Stimulated activated CD4-positive, alpha-beta T cell treated with anti-CD3 and anti-CD28 coated beads, Interleukin-15, amount 100 ng/mL, for 24 hours (primary cell): ENCODE results near the gene PARD3B.

Experiments
- DNase-seq: peaks from one replicate; pipeline ENCODE4 v3.0.0-alpha.2; 2020

Gene PARD3B

DNA sequence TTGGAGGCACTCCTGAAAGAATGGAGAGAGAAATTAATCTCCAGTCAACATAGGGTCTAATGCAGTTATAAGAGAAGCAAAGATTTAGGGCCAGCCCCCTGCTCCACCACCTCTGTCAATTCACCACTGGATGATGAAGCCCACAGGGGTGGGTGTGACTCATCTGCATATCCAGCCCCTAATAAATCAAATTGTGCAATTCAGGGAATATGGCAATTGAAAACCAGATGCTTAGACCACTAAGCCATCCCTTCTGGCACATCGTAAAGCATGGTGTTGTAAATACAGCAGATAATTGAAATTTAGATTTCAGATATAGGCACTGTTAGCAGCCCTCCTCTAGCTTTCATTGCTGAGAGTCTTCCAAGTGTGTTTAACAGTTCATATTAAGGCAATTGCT is 541.4 kb downstream of the PARD3B start:
- no peak for DNase-seq

GRCh38 chr2:205087862-205088261 is 542.6 kb downstream of the PARD3B start:
- DNase-seq, result no peak

DNA sequence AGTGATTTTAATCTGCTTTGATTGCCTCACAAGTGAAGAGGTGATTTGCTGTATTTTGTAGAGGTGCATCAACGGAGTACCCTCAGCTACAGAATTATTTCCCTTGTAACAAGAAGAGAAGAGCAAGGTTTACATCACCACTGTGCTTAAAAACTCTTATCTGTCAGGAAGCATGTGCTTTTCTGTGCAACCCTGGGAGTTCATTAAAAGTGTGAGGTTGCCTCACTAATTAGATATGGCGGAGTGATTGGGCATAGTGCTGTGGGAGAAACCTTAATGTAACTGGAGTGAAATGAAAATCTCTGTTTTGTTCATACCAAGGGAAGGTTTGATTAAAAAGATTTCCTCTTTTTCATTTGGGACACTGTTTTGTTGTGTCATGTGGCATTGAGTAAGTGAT is 544.7 kb downstream of the PARD3B start:
- no peak for DNase-seq

- no peak for DNase-seq
These were observed 546.1 kb downstream of the PARD3B start for GRCh38 chr2:205091411-205091810.

DNA sequence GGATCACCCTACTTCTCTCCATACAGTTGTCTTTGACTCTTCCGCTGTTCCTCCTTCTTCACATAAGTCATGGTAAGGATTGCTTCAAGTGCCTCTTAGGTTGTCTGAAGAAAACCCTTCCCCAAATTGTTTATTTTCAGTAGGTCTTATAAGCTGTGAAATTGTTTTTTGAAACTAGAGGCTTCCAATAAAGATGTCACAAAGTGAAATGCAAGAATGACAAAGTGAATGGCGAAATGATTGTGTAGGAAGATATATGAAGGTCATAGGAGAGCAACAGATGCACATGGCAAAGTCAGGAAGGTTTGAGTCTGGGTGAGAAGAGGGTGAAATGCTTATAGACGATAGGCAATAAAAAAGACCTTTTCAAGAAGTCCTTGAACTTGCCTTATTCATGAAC is 548.8 kb downstream of the PARD3B start:
- DNase-seq, result no peak

DNA sequence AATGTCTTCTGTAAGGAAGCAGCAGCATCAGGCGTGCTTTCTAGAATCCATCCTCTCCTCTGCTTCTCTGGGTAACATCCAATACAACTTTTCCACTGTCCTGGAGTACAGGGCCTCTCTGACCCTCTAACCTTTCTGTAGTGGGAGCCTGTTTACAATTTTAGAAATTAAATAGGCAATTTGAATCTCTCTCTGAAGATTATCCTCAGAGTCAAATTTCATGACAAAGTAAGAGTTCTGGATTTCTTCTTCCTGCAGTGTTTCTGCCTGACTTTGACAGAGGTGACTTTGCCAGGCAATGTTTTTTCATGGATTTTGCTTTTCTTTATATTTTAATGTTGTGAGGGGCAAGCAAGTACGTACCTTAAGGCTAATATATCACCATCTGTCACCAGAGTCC is 558.4 kb downstream of the PARD3B start:
- no peak for DNase-seq

GRCh38 chr2:205107810-205108209 is 562.5 kb downstream of the PARD3B start:
- DNase-seq, result no peak

DNA sequence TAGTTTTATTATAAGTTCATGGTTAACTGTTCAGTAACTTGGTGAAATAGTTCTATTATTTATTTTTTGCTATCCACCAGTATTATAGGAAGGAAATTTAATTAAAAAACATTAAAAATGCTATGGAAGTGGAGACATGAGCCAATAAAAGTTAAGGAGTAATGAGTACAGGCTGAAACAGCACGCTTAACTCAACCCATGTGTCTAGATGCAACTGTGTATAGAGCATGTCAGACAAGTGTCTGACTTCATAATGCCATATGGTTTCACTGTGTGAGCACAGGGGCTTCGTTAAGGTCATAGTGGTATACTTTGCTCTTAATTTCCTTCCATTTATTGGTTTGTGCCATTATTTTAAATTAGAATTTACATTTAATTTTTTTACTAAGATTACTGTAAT is 570.2 kb downstream of the PARD3B start:
- no peak for DNase-seq

DNA sequence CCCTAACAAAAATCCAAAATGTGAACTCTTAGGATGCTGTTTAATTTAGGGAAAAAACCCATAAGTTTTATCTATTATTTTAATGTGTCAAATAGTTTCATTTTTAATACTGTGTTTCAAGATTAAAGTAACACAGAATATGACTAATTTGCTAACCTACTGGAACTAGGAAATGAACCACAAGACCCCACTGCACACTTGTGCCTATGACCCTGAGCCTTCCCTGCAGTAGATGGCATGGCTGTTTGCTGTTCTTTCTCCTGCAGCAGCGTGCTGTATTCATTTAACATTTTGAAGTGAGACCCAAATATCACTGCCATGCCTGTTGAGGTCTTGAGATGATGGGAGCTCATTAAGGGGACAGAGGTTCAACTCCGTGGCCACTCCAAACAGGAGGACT is 571.9 kb downstream of the PARD3B start:
- DNase-seq, result no peak

- no peak for DNase-seq
These were observed 573.9 kb downstream of the PARD3B start for GRCh38 chr2:205119136-205119535.

DNA sequence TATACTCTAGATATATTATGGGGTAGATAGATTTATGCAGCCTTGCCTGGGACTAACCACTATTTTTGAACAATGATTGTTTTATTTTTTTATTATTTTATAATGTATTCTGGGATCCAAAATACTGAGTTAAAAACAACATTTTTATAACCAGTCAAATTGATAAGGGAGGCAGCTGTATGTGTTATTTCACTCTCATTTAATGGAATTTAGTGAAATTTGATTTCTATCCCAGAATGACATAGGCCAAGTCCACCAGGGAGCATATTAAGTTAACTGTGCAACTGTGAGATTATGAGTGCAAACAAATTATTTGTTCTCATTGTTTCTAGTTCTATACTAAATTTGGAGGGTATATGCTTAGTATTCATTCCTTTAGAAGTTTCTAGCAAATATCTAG is 583.5 kb downstream of the PARD3B start:
- no peak for DNase-seq

DNA sequence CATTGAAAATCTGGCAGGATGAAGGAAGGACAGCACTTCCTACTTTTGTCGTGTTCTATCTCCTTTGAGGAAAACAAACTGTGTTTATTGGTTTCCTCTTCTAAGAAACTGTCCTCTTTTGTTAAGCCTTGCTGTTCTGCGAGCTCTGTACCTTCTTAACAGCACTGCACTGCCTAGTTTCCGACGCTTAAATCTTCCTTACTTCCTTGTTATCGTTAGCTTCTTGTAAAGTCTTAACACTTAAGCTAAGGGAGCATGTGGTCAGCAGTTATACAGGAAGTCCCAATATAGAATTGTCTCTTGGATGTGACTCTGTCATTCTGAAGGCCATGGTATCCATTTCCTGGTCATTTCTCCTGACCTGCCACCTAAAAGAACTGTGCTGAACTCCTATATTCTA is 584.3 kb downstream of the PARD3B start:
- no peak for DNase-seq

DNA sequence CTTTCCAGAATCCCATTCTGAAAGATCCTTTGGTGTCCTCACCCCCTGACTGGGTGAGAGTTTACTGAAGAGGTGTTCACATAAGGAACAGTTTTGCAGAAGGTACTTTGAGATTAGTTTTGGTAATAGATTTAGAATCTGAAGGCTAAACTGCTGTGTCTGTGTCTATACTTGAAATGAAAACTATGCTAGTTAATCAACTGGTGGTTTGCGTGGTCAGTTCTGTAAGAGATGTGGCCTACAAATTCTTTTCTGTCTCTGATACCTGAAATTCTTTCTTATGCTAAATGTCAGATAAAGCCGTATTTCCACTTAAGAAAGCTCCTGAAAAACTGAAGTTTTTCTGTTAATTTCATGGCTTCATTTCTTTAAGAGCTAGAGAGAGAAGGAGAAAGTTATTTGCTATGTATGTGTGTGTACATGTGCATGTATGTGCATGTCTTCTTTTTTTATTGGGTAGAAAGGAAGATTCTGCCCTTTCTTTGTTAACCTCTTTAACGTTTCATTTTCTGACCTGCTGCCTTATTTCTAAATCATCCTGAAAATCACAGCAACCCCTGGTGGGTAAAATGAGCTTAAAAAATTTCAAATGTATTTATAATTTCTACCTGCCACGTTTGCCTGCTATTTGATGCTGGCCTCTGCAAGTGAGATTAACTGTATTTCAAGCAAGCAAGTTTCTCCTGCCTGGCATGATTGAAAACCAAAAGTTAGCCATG is 585.0 kb downstream of the PARD3B start:
- DNase-seq, result no peak

- DNase-seq, result no peak
These were observed 588.3 kb downstream of the PARD3B start for GRCh38 chr2:205133544-205133943.

DNA sequence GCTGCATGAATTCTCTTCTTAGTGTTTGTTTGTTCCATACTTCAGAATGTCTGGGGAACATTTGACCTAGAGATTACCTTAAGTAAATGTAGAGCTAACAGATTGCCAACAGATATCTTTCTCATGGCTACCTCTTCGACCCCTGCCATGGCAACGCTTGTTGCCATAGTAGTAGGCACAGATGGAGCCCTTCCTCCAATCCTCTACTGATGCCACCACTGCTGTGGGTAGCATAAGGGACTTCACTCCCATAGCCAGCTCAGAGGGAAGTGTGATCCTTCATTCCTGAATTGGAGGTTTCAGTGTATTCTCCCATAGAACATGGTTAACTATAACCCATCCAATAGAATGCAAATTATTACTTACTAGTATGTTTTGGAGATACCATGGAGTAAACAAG is 593.5 kb downstream of the PARD3B start:
- no peak for DNase-seq

GRCh38 chr2:205139822-205140463 is 594.7 kb downstream of the PARD3B start:
- DNase-seq, result no peak

GRCh38 chr2:205141381-205141780 is 596.1 kb downstream of the PARD3B start:
- no peak for DNase-seq

DNA sequence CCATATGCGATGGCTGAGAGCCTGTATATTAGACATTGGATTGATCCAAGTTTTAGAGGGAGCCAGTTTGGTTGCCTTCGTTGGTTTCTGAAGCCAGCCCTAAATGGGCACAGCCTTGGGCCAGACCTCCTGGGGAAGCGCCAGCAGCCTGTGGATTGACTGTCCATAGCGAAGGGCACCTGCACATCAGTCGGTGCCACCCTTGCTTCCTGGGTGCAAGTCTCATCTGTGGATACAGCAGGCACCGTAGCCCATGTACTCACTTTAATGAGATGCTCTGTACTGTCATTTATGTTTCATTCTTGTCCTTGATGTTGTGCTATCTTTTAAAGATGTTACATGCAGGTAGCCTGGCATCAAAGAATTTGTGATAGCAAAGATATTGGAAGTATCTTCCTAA is 600.6 kb downstream of the PARD3B start:
- no peak for DNase-seq

GRCh38 chr2:205148755-205149154 is 603.5 kb downstream of the PARD3B start:
- no peak for DNase-seq

DNA sequence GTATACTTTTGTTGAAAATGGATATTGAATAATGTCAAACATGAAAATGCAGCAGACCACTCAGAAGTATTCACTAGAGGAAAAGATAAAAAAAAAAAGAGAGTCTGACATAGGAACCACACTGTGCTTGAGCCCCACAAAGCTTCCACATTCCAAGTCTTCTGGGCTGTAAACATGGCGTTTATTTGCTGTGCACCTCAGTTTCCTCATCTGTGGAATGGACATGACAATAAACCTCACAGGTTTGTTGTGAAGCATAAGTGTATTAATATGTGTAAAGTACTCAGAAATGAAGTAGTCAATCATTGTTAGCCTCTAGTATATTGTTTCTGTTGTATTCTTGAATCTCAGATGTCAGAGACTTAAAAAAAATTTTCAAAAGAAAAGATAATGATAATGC is 611.2 kb downstream of the PARD3B start:
- DNase-seq, result no peak

DNA sequence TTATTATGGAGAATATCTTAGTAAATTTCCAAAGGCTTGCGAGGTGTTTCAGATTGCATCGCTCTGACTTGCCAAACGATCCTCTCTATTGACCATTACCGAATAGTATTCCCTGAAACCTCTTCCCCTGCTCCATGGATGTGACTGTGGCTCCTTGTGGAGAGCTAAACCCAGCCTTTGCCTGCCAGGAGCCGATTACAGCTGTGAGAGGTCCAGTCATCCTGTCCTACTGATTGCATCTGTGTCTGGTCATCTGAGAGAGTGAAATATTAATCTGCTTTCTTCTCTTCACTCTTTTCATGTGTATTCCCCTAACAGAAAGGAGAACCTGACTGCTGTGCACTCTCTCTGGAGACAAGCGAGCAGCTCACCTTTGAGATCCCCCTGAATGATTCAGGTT is 613.1 kb downstream of the PARD3B start:
- no peak for DNase-seq

DNA sequence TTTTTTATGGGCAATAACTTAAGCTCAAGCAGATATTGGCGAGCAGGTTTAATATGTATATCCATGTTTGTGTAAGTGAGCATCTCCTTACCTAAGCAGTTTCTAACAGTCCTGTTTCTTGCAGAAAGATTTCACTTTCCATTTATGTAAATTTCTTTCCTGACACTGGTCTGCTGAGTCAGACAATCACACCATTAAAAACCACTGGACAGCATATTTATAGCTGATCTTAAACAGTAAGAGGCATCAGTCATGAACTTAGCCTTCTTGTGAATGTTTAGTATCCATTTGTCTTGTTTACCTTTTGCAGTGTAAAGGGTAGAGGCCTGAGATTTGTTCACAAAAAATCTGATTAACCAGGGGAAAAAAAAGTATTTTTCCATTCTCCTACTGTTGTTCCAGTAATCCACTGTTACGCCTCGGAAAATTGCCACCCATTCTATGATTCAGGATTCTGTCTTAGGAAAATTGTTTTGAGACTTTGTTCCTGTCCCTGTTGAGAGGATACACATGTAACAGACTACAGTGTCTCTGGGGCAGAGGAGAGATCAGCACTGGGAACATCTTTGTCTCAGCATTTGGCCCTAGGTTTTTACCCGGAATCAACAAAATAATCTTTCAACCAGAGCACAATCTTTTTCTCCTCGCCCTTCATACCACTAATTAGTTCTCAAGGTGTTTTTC is 616.0 kb downstream of the PARD3B start:
- no peak for DNase-seq

DNA sequence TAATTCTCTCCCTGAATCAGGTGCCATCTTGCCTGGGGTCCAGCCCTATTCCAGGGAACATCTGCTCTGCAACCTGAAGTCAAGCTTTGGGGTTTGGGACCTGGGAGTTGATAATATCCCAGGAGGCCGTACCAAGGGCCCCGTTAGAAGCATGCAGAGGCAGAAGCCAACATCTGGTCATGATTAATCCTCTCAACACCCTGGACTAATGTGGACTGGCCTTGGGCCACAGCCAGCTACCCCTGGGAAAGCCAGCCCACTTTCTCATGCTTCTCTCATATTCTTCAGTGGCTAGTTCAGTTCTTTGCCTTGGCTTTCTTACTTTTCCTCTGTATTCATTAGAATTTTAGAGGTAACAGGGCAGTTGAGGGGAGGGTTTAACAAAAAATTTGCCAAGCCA is 621.5 kb downstream of the PARD3B start:
- no peak for DNase-seq

- no peak for DNase-seq
These were observed 623.7 kb downstream of the PARD3B start for GRCh38 chr2:205169012-205169411.
